IPS DF 4.7 (cell line): ENCODE results near the gene PRICKLE1.

Source experiments
- DNase-seq: peaks from one replicate; pipeline ENCODE4 v3.0.0-alpha.2; 2013; ENCODE audit warnings: low spot score; ENCODE audit errors: extremely low read depth

Gene PRICKLE1

GRCh38 chr12:42450248-42450647 is 139.3 kb downstream of the PRICKLE1 start:
- no peak for DNase-seq

- no peak for DNase-seq
Measured at GRCh38 chr12:42448841-42449240, 140.7 kb downstream of the PRICKLE1 start.

GRCh38 chr12:42447371-42447786 is 142.2 kb downstream of the PRICKLE1 start:
- DNase-seq: no peak

- DNase-seq: no peak
Measured at GRCh38 chr12:42446761-42447160, 142.8 kb downstream of the PRICKLE1 start.

GRCh38 chr12:42445891-42446290 is 143.7 kb downstream of the PRICKLE1 start:
- DNase-seq: no peak

GRCh38 chr12:42444192-42444943 is 145.2 kb downstream of the PRICKLE1 start:
- DNase-seq: no peak

- no peak for DNase-seq
Measured at GRCh38 chr12:42442888-42443287, 146.7 kb downstream of the PRICKLE1 start.

GRCh38 chr12:42442311-42442759 is 147.2 kb downstream of the PRICKLE1 start:
- DNase-seq: no peak

GRCh38 chr12:42440608-42441007 is 148.9 kb downstream of the PRICKLE1 start:
- no peak for DNase-seq

GRCh38 chr12:42432517-42433140 is 156.9 kb downstream of the PRICKLE1 start:
- DNase-seq: no peak

GRCh38 chr12:42428850-42429249 is 160.7 kb downstream of the PRICKLE1 start:
- no peak for DNase-seq

GRCh38 chr12:42426746-42427145 is 162.8 kb downstream of the PRICKLE1 start:
- DNase-seq: peak; percentile 19

- no peak for DNase-seq
Measured at GRCh38 chr12:42422785-42423184, 166.8 kb downstream of the PRICKLE1 start.

GRCh38 chr12:42421844-42422779 is 167.4 kb downstream of the PRICKLE1 start:
- DNase-seq: no peak

GRCh38 chr12:42420395-42420794 is 169.2 kb downstream of the PRICKLE1 start:
- DNase-seq: no peak

GRCh38 chr12:42410340-42410739 is 179.2 kb downstream of the PRICKLE1 start:
- no peak for DNase-seq

- no peak for DNase-seq
Measured at GRCh38 chr12:42409471-42409870, 180.1 kb downstream of the PRICKLE1 start.

- DNase-seq: no peak
Measured at GRCh38 chr12:42407306-42407705, 182.2 kb downstream of the PRICKLE1 start.
